GM13977 (cell line): Measurements from ENCODE around the gene SRL.
"Not testable (repeated sequence)": the region's sequence is repeated elsewhere in the genome, so short reads cannot be mapped to it uniquely, and the experiment has no call there.

Experiments used
- DNase-seq: peaks from one replicate; pipeline ENCODE4 v3.0.0; 2012; ENCODE audit warnings: low spot score
- in situ Hi-C: fragments of 300-500 bp; cut with MboI; formaldehyde crosslinking; loops from one replicate; pipeline ENCODE4 v1.12.0; 2022; ENCODE audit warnings: low sequenced_read_pairs, low pct_unique_long_range_greater_than_20kb, mixed read lengths, inconsistent platforms; ENCODE audit not compliant: unreplicated experiment
- TF ChIP-seq, protein P1 (sequence below): IDR thresholded peaks from 2 replicates; pipeline ENCODE4 v1.5.1; 2012; ENCODE audit warnings: mild to moderate bottlenecking, control low read depth; ENCODE audit not compliant: insufficient read depth; ENCODE audit errors: extremely low read depth, missing control alignments

The SRL gene

DNA sequence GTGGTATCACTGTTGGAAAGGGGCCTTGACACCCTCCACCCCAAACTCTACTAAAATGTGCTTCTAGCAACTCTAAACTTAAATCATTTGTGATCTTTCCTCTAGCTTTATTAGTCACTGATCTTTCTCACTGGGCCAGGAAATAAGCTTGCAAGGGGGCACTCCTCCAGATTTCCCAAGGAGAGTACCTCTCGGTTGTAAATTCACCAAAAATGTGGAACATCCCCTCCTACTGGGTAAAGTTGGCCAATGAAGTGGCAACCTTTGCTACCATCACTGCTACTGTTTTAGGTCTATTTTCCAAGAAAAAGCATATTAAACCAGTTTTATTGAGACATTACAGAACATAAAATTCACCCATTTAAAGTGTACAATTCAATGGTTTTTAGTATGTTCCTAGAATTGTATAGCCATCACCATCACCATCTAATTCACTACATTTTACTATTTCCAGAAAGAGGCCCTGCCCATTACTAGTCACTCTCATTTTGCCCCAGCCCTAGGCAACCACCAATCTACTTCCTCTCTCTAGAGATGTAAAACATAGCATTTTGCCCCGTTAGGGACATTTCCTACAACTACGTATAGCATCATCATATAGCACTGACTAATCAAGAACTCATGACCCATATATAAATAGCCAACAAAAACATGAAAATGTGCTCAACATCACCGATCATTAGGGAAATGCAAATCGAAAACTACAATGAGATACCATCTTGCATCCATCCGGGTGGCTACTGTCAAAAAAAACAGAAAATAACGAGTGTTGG, 81.0 kb downstream of the SRL start:
- TF ChIP-seq, protein P1, sequence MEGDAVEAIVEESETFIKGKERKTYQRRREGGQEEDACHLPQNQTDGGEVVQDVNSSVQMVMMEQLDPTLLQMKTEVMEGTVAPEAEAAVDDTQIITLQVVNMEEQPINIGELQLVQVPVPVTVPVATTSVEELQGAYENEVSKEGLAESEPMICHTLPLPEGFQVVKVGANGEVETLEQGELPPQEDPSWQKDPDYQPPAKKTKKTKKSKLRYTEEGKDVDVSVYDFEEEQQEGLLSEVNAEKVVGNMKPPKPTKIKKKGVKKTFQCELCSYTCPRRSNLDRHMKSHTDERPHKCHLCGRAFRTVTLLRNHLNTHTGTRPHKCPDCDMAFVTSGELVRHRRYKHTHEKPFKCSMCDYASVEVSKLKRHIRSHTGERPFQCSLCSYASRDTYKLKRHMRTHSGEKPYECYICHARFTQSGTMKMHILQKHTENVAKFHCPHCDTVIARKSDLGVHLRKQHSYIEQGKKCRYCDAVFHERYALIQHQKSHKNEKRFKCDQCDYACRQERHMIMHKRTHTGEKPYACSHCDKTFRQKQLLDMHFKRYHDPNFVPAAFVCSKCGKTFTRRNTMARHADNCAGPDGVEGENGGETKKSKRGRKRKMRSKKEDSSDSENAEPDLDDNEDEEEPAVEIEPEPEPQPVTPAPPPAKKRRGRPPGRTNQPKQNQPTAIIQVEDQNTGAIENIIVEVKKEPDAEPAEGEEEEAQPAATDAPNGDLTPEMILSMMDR: no peak
- in situ Hi-C loops: no loop called here
- no peak for DNase-seq

DNA sequence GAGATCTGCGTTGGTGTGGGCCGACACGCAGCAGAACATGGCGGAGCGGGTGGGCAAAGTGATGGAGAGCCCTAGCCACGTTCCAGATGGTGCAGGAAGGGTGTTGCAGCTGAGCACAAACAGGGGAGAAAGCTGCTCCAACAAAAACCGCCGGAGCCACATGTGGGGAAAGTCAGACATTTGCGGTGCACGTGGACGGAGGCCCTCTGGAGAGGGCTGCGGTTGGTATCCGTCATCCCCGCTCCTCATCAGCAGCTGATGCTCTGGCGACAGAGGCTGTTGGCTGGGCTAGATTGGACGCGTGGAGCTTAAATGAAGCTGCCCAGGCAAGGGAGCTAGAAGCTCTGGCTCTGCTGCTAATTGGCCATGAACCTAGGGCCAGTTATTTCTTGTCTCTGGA, 82.2 kb downstream of the SRL start:
- no peak for DNase-seq
- TF ChIP-seq, protein P1: no peak
- in situ Hi-C loops: no loop called here

DNA sequence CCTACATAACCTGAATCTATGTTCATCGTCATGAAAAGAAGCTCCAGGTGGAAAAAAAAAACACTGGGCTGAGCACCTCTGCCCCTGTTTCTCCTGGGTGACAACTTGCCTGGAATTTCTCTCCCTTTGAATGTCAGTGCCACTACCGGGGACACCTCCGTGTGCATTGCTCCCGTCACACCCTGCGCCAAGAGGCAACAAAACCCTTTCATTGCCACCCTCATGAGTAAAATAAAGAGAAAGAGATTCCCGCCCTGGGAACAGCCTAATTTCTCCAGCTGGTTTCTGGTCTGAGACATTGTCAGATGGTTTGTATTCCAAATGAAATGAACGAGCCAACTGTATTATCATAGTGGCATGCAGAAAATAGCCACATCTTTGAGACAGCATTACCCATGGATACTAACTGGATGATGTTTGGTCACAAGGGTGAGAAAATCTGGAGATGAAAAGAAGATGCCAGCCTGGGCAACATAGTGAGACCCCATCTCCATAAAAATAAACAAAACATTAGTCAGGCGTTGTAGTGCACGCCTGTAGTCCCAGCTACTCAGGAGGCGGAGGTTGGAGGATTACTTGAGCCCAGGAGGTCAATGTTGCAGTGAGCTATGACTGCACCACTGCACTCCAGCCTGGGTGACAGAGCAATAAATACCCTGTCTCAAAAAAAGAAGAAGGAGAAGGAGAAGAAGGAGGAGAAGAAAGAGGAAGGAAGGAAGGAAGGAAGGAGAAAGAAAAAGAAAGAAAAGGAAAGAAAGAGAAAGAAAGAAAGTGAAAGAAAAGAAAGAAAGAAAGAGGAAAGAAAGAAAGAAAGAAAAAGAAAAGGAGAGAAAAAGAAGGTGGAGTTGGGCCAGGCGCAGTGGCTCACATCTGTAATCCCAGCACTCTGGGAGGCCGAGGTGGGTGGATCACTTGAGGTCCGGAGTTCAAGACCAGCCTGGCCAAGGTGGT, 83.5 kb downstream of the SRL start:
- no peak for DNase-seq
- in situ Hi-C loops: no loop called here
- TF ChIP-seq, protein P1: no peak

DNA sequence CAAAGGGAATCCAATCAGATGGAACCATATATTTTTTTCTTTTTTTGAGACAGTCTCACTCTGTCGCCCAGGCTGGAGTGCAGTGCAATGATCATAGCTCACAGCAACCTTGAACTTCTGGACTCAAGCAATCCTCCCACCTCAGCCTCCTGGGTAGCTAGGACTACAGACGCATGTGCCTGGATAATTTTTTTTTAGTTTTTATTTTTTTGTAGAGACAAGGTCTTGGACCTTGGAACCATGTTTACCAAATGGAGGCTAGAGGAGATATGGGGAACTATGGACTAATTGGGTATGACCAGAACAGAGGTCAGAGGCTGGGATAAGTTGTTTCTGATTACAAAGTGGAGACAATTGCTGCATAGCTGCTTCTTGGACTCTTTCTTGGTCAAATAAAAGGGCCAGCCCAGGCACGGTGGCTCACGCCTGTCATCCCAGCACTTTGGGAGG, 84.5 kb downstream of the SRL start:
- TF ChIP-seq, protein P1: no peak
- no peak for DNase-seq
- in situ Hi-C loops: no loop called here

DNA sequence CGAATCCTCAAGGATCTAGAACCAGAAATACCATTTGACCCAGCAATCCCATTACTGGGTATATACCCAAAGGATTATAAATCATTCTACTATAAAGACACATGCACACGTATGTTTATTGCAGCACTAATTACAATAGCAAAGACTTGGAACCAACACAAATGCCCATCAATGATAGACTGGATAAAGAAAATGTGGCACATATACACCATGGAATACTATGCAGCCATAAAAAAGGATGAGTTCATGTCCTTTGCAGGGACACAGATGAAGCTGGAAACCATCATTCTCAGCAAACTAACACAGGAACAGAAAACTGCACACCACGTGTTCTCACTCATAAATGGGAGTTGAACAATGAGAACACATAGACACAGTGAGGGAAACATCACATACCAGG, 85.4 kb downstream of the SRL start:
- DNase-seq, in situ Hi-C loops: not testable (repeated sequence)

DNA sequence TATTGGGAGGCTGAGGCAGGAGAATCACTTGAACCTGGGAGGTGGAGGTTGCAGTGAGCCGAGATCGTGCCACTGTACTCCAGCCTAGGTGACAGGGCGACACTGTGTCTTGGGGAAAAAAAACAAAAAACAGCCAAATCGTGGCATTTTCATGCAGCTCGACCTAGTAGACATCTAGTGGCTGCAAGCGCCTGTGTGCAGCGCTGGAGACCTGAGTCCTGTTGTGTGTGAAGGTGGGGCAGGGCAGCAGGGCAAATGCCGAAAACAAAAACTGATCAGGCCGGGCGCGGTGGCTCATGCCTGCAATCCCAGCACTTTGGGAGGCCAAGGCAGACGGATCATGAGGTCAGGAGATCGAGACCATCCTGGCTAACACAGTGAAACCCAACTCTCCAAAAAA, 88.5 kb downstream of the SRL start:
- in situ Hi-C loops, DNase-seq: not testable (repeated sequence)

DNA sequence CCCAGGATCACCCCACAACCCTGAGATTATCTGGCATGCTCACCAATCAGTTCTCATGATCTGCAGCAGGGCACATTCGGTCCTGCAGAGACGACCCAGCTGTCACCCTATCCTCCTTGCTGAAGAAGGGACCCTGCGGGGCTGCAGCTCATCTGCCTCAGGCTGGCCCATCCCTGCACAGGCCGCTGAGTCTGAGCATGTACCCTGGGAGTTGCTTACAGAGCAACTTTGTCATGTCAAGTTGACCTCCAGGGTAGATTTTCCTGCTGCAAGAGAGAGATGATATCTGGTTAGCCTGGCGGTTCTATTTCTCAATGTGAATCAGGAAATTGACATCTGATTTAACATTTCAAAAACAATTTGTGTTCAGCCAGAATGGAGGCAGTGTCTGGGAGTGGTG, 89.6 kb downstream of the SRL start:
- no peak for DNase-seq
- in situ Hi-C loops: no loop called here
- TF ChIP-seq, protein P1: no peak
